Measurements from ENCODE around the gene PPP4R4.
"Not testable (repeated sequence)": the region's sequence is repeated elsewhere in the genome, so short reads cannot be mapped to it uniquely, and the experiment has no call there.

The PPP4R4 gene

GRCh38 chr14:94237046-94237445 lies 62.9 kb downstream of the PPP4R4 start:
- Histone ChIP-seq H3K4me1 (peaks cover 10% of the 10 kb centered on the region), H3K9me3 (no peaks in the 10 kb centered on the region), H3K27me3 (no peaks in the 10 kb centered on the region), H3K9ac (no peak overlapping the region), H3K4me3 (no peak overlapping the region), H3K4me2 (no peak overlapping the region), H4K20me1 (no peaks in the 10 kb centered on the region), H3K36me3 (no peaks in the 10 kb centered on the region), H3K27ac (no peak overlapping the region)
- TF ChIP-seq Cebpa-rat (IDR thresholded peaks at IDR 0.05), result no peak

- H3K4me3 ChIP-seq, result no peak overlapping the region
- no peak for TF ChIP-seq Cebpa-rat (IDR thresholded peaks at IDR 0.05)
Measured at GRCh38 chr14:94237983-94238382, 63.9 kb downstream of the PPP4R4 start.

DNA sequence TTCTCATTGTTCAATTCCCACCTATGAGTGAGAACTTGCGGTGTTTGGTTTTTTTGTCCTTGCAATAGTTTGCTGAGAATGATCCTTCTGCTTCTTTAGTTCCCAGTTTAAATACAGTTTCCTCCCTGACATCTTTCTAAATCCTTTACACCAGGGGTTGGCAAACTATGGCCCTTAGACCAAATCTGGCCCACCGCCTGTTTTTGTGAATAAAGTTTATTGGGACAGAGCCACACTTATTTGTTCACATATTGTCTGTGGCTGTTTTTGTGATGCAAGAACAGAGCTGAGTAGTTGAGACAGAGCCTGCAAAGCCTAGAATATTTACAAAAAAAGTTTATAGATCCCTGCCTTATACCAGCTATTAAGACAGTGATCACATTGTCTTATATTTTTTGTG lies 65.3 kb downstream of the PPP4R4 start:
- Histone ChIP-seq H3K36me3 (no peaks in the 10 kb centered on the region), H3K4me1 (peaks cover 10% of the 10 kb centered on the region), H3K4me3 (no peak overlapping the region), H3K4me2 (no peak overlapping the region), H3K9ac (no peak overlapping the region), H3K9me3 (no peaks in the 10 kb centered on the region), H4K20me1 (no peaks in the 10 kb centered on the region), H3K27ac (no peak overlapping the region), H3K27me3 (no peaks in the 10 kb centered on the region)
- no peak for TF ChIP-seq Cebpa-rat (IDR thresholded peaks at IDR 0.05)

More at GRCh38 chr14:94237983-94238382, 63.9 kb downstream of the PPP4R4 start:
- peak overlapping the region; percentile 42 for H3K4me2 ChIP-seq
- no peaks in the 10 kb centered on the region for H4K20me1 ChIP-seq
- no peak overlapping the region for H3K27ac ChIP-seq
- H3K9me3 ChIP-seq, result no peaks in the 10 kb centered on the region
- peaks cover 10% of the 10 kb centered on the region for H3K4me1 ChIP-seq
- H3K27me3 ChIP-seq, result no peaks in the 10 kb centered on the region
- H3K9ac ChIP-seq, result no peak overlapping the region
- no peaks in the 10 kb centered on the region for H3K36me3 ChIP-seq

GRCh38 chr14:94244182-94244581 lies 70.1 kb downstream of the PPP4R4 start:
- H3K4me1 ChIP-seq, result no peaks in the 10 kb centered on the region
- H3K4me3 ChIP-seq, result no peak overlapping the region
- H3K27ac ChIP-seq, result no peak overlapping the region

DNA sequence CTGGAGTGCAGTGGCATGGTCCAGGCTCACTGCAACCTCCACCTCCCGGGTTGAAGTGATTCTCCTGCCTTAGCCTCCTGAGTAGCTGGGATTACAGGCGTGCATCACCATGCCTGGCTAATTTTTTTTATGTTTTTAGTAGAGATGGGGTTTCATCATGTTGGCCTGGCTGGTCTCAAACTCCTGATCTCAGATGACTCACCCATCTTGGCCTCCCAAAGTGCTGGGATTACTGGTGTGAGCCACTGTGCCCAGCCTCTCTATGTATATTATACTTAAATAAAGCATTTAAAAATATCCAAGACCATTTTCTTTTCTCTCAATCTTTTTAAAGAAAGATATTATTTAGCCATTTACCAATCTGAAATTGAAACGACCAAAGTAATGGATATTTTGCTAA lies 90.1 kb downstream of the PPP4R4 start:
- not testable (repeated sequence) for H3K9me3 ChIP-seq, H3K4me1 ChIP-seq, H3K4me2 ChIP-seq, H4K20me1 ChIP-seq, H3K4me3 ChIP-seq, H3K27ac ChIP-seq, H3K9ac ChIP-seq, H3K27me3 ChIP-seq, H3K36me3 ChIP-seq

More at GRCh38 chr14:94244182-94244581, 70.1 kb downstream of the PPP4R4 start:
- Histone ChIP-seq H3K4me2 (no peak overlapping the region), H3K9ac (no peak overlapping the region), H3K36me3 (no peaks in the 10 kb centered on the region), H4K20me1 (no peaks in the 10 kb centered on the region), H3K27me3 (no peaks in the 10 kb centered on the region), H3K9me3 (no peaks in the 10 kb centered on the region)
- no peak for TF ChIP-seq Cebpa-rat (IDR thresholded peaks at IDR 0.05)

GRCh38 chr14:94267352-94267751 lies 93.2 kb downstream of the PPP4R4 start:
- Histone ChIP-seq H3K9ac (no peak overlapping the region), H3K4me1 (no peaks in the 10 kb centered on the region), H3K27ac (no peak overlapping the region), H3K27me3 (no peaks in the 10 kb centered on the region), H4K20me1 (no peaks in the 10 kb centered on the region), H3K4me3 (no peak overlapping the region), H3K36me3 (no peaks in the 10 kb centered on the region), H3K4me2 (no peak overlapping the region), H3K9me3 (no peaks in the 10 kb centered on the region)
- TF ChIP-seq Cebpa-rat (IDR thresholded peaks at IDR 0.05), result no peak

DNA sequence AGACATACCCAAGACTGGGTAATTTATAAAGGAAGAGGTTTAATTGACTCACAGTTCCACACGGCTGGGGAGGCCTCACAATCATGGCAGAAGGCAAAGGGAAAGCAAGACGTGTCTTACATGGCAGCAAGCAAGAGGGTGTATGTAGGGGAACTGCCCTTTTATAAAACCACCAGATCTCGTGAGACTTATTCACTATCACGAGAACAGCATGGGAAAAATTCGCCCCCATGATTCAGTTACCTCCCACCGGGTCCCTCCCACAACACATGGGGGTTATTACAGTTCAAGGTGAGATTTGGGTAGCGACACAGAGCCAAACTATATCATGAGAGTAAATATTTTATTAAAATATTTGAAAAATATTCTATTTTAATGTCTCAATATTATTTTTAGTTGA lies 94.5 kb downstream of the PPP4R4 start:
- not testable (repeated sequence) for H3K4me2 ChIP-seq, H3K9ac ChIP-seq, H3K4me3 ChIP-seq, H3K9me3 ChIP-seq, H4K20me1 ChIP-seq, H3K4me1 ChIP-seq, H3K27ac ChIP-seq, H3K36me3 ChIP-seq, H3K27me3 ChIP-seq

DNA sequence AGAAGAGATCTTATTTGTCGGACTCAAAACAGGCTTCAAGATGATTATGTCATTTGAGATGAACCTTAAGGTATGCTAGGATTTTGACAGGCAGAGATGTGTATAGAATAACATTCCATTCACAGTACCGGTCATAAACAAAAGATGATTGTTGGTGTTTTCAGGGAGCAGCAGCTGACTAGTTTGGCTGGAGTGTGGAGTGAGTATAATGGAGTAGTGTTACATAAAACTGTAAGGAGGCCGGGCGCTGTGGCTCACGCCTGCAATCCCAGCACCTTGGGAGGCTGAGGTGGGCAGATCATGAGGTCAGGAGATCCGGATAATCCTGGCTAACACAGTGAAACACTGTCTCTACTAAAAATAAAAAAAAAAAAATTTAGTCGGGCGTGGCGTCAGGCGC lies 95.0 kb downstream of the PPP4R4 start:
- Histone ChIP-seq H3K4me1 (no peaks in the 10 kb centered on the region), H3K27me3 (no peaks in the 10 kb centered on the region), H4K20me1 (no peaks in the 10 kb centered on the region), H3K4me3 (no peak overlapping the region), H3K36me3 (no peaks in the 10 kb centered on the region), H3K9me3 (no peaks in the 10 kb centered on the region), H3K27ac (no peak overlapping the region), H3K9ac (no peak overlapping the region), H3K4me2 (no peak overlapping the region)
- TF ChIP-seq Cebpa-rat (IDR thresholded peaks at IDR 0.05), result no peak

GRCh38 chr14:94276898-94277561 lies 102.9 kb downstream of the PPP4R4 start:
- H3K9me3 ChIP-seq, H3K27me3 ChIP-seq, H3K36me3 ChIP-seq, H3K4me1 ChIP-seq, H3K4me3 ChIP-seq, H3K27ac ChIP-seq, H4K20me1 ChIP-seq, H3K9ac ChIP-seq, H3K4me2 ChIP-seq: not testable (repeated sequence)

DNA sequence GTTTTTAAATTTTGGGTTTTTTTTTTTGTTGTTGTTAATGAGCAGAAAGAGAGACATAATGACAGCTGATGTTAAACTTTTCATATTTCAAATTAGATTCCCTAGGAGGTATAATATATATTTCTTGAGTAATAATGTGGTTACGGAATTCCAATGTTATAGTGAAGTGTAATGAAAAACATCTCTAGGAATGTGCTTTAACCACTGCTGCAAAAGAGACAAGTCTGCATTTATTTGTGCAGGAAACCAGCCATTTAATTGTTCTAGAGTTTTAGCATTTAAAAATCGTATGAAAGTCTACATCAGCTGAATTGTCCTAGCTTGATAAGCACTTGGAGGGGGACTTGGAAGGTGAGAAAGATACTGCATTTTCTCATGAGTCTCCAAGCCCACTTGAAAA lies 104.6 kb downstream of the PPP4R4 start:
- H3K9me3 ChIP-seq, result no peaks in the 10 kb centered on the region
- no peaks in the 10 kb centered on the region for H3K27me3 ChIP-seq
- no peaks in the 10 kb centered on the region for H4K20me1 ChIP-seq
- no peak for TF ChIP-seq Cebpa-rat (IDR thresholded peaks at IDR 0.05)
- H3K27ac ChIP-seq, result no peak overlapping the region
- no peak overlapping the region for H3K9ac ChIP-seq
- no peaks in the 10 kb centered on the region for H3K36me3 ChIP-seq
- H3K4me2 ChIP-seq, result no peak overlapping the region
- H3K4me3 ChIP-seq, result no peak overlapping the region
- no peaks in the 10 kb centered on the region for H3K4me1 ChIP-seq

All from BLaER1 (cell line).